HepG2 (cell line): ENCODE results near the gene DNMT3A. TPM values are rescaled to one million over a fixed set of nuclear protein-coding genes. Genes with fewer than 3 reads are reported as not detected.

Source experiments
- ATAC-seq: fragments of 200-7000 bp; cut with Tn5 transposase; 3 replicates; pipeline ENCODE4 v1.9.1; 2020; ENCODE audit warnings: mild to moderate bottlenecking, moderate library complexity
- BruUV-seq: library from RNA; stranded (reverse); fragments of 400-500 nt; replicated peaks from 2 replicates; lab custom pipeline; 2021; lab: Mats Ljungman, UMichigan
- CTCF ChIA-PET: fragments of 300-600 bp; formaldehyde crosslinking; extraction: SDS; loops from one replicate; lab custom pipeline; 2021; ENCODE audit warnings: low total read pairs, inconsistent platforms, low intra/inter-chr PET ratio; lab: Yijun Ruan, JAX
- POLR2A ChIA-PET: fragments of 350-600 bp; sonication (Branson Sonifier 250); formaldehyde crosslinking; loops from one replicate; lab custom pipeline; 2020; ENCODE audit warnings: antibody characterized with exemption, inconsistent platforms; lab: Yijun Ruan, JAX
- DNase-seq: peaks from one replicate; pipeline ENCODE4 v3.0.0-alpha.2; 2015; ENCODE audit warnings: low spot score
- FAIRE-seq: peaks from 3 replicates; lab custom pipeline; 2011; peaks lifted over from hg19 to GRCh38; lab: Jason Lieb, UNC
- H2AFZ ChIP-seq: one replicate; pipeline ENCODE4 v1.6.1; 2011; ENCODE audit warnings: low read length, inconsistent platforms
- H3K27ac ChIP-seq: fragments of 300-600 bp; 3 replicates; pipeline ENCODE4 v1.8.0; 2011; ENCODE audit warnings: mixed run types, mild to moderate bottlenecking, mixed read lengths, low read length, inconsistent platforms; ENCODE audit not compliant: insufficient read depth; ENCODE audit errors: extremely low read length
- H3K27me3 ChIP-seq, 2 experiments: fragments of 200-600 bp in 1 of 2; 2 replicates in 1 of 2; 3 replicates in 1 of 2; pipeline versions ENCODE4 v1.6.0 to v1.8.0; 2011; ENCODE audit warnings: low read length in 2 of 2, mild to moderate bottlenecking in 2 of 2, moderate library complexity in 2 of 2, inconsistent platforms in 1 of 2; ENCODE audit not compliant: insufficient read depth in 2 of 2, control insufficient read depth in 1 of 2
- H3K36me3 ChIP-seq, 2 experiments: fragments of 200-600 bp in 1 of 2; replicated peaks in 1 of 2; 2 replicates in 1 of 2; 3 replicates in 1 of 2; pipeline versions ENCODE4 v1.5.1 to v1.8.0; 2011; ENCODE audit warnings: low read length in 2 of 2, inconsistent platforms in 1 of 2; ENCODE audit not compliant: insufficient read depth in 2 of 2, control insufficient read depth in 1 of 2
- H3K4me1 ChIP-seq: 2 replicates; pipeline ENCODE4 v1.5.1; 2012; ENCODE audit warnings: low read length, inconsistent platforms; ENCODE audit not compliant: insufficient read depth
- H3K4me2 ChIP-seq: 2 replicates; pipeline ENCODE4 v1.6.0; 2011; ENCODE audit warnings: low read depth, low read length, inconsistent platforms
- H3K4me3 ChIP-seq, 3 experiments: fragments of 200-600 bp in 1 of 3; sonication (generic), shearing (Covaris generic) in 1 of 3; replicated peaks in 1 of 3; 2 replicates each; pipeline ENCODE4 v1.5.1; 2011 to 2016; ENCODE audit warnings: low read length in 3 of 3, inconsistent platforms in 2 of 3, low read depth in 2 of 3, mild to moderate bottlenecking in 2 of 3, control low read depth in 1 of 3, mixed read lengths in 1 of 3; ENCODE audit not compliant: insufficient read depth in 1 of 3
- H3K79me2 ChIP-seq: one replicate; pipeline ENCODE4 v1.6.1; 2011; ENCODE audit warnings: low read length, inconsistent platforms; ENCODE audit not compliant: insufficient read depth
- H3K9ac ChIP-seq: 2 replicates; pipeline ENCODE4 v1.6.0; 2011; ENCODE audit warnings: mild to moderate bottlenecking, low read depth, low read length, inconsistent platforms; ENCODE audit not compliant: insufficient read depth
- H3K9me3 ChIP-seq: 2 replicates; pipeline ENCODE4 v1.5.1; 2012; ENCODE audit warnings: mild to moderate bottlenecking, low read length
- H4K20me1 ChIP-seq: 2 replicates; pipeline ENCODE4 v1.6.0; 2011; ENCODE audit warnings: inconsistent platforms, mild to moderate bottlenecking, low read length, moderate library complexity; ENCODE audit not compliant: insufficient read depth
- ATF7 ChIP-seq, 2 experiments: fragments of 450-650 bp in 1 of 2; sonication (generic) in 1 of 2; formaldehyde crosslinking in 1 of 2; IDR thresholded peaks; 2 replicates each; pipeline versions ENCODE4 v1.4.0 to v1.6.1; 2016 to 2020; ENCODE audit warnings: antibody characterized with exemption in 1 of 2, mild to moderate bottlenecking in 1 of 2, missing genetic modification reagents in 1 of 2
- CENPT ChIP-seq: sonication (generic); formaldehyde crosslinking; IDR thresholded peaks from 2 replicates; pipeline ENCODE4 v1.8.0; 2022; ENCODE audit warnings: low read depth, mild to moderate bottlenecking, moderate library complexity, missing genetic modification reagents
- DRAP1 ChIP-seq: IDR thresholded peaks from 2 replicates; pipeline ENCODE4 v1.6.1; 2016; ENCODE audit warnings: missing genetic modification reagents, missing compliant biosample characterization
- EED ChIP-seq: sonication (generic); formaldehyde crosslinking; IDR thresholded peaks from 2 replicates; pipeline ENCODE4 v1.5.0; 2020; ENCODE audit warnings: mild to moderate bottlenecking, missing genetic modification reagents
- ELF1 ChIP-seq: sonication (generic); formaldehyde crosslinking; IDR thresholded peaks from 2 replicates; pipeline ENCODE4 v1.4.0; 2020; ENCODE audit warnings: missing genetic modification reagents
- HMGA1 ChIP-seq: sonication (generic); formaldehyde crosslinking; conservative IDR thresholded peaks from 2 replicates; pipeline ENCODE4 v1.4.0; 2020; ENCODE audit warnings: missing genetic modification reagents
- HNRNPK ChIP-seq: fragments of 200-400 bp; formaldehyde crosslinking; IDR thresholded peaks from 2 replicates; pipeline ENCODE4 v1.6.1; 2018; ENCODE audit warnings: low read length, low read depth, moderate library complexity, mild to moderate bottlenecking; ENCODE audit not compliant: poor library complexity, severe bottlenecking
- KLF11 ChIP-seq: IDR thresholded peaks from 2 replicates; pipeline ENCODE4 v1.6.1; 2016; ENCODE audit warnings: missing compliant biosample characterization
- KMT2B ChIP-seq: IDR thresholded peaks from 2 replicates; pipeline ENCODE4 v1.6.1; 2016; ENCODE audit warnings: missing genetic modification reagents, missing compliant biosample characterization
- ONECUT2 ChIP-seq: sonication (generic); formaldehyde crosslinking; IDR thresholded peaks from 2 replicates; pipeline ENCODE4 v1.4.0; 2020; ENCODE audit warnings: missing genetic modification reagents
- PCBP1 ChIP-seq: fragments of 200-400 bp; formaldehyde crosslinking; IDR thresholded peaks from 2 replicates; pipeline ENCODE4 v1.6.1; 2017; ENCODE audit warnings: mild to moderate bottlenecking, low read depth, low read length, borderline replicate concordance
- PRDM15 ChIP-seq: sonication (generic); formaldehyde crosslinking; IDR thresholded peaks from 2 replicates; pipeline ENCODE4 v1.4.0; 2020; ENCODE audit warnings: missing genetic modification reagents
- REPIN1 ChIP-seq: sonication (generic); formaldehyde crosslinking; IDR thresholded peaks from 2 replicates; pipeline ENCODE4 v1.8.0; 2022; ENCODE audit warnings: missing genetic modification reagents, low read depth, mild to moderate bottlenecking, borderline replicate concordance
- REXO4 ChIP-seq: sonication (generic); formaldehyde crosslinking; IDR thresholded peaks from 2 replicates; pipeline ENCODE4 v1.8.0; 2022; ENCODE audit warnings: missing genetic modification reagents, mild to moderate bottlenecking, borderline replicate concordance
- SALL2 ChIP-seq: sonication (generic); formaldehyde crosslinking; IDR thresholded peaks from 2 replicates; pipeline ENCODE4 v1.8.1; 2023; ENCODE audit warnings: mild to moderate bottlenecking, missing genetic modification reagents, inconsistent platforms
- SRSF1 ChIP-seq: fragments of 200-400 bp; formaldehyde crosslinking; optimal IDR thresholded peaks from 2 replicates; pipeline ENCODE3; 2017; ENCODE audit warnings: mild to moderate bottlenecking, low read depth, low read length, moderate library complexity
- ZNF383 ChIP-seq: sonication (generic); formaldehyde crosslinking; IDR thresholded peaks from 2 replicates; pipeline ENCODE4 v1.4.0; 2020; ENCODE audit warnings: missing genetic modification reagents, mild to moderate bottlenecking, borderline replicate concordance
- ZNF570 ChIP-seq: sonication (generic); formaldehyde crosslinking; IDR thresholded peaks from 2 replicates; pipeline ENCODE4 v1.4.0; 2020; ENCODE audit warnings: mild to moderate bottlenecking, missing genetic modification reagents, borderline replicate concordance
- ZNF709 ChIP-seq: sonication (generic); formaldehyde crosslinking; IDR thresholded peaks from 2 replicates; pipeline ENCODE4 v1.5.0; 2020; ENCODE audit warnings: mild to moderate bottlenecking, missing genetic modification reagents
- WGBS: methylation state at CpG from one replicate; pipeline ENCODE4 v1.1.6; 2017; ENCODE audit warnings: low lambda C conversion rate; 5-methylcytosine and 5-hydroxymethylcytosine counted together
- in situ Hi-C: cut with HindIII; loops from 2 replicates; pipeline ENCODE4 v1.10.0; 2017; ENCODE audit warnings: low pct_unique_long_range_greater_than_20kb; ENCODE audit not compliant: extremely low pct_ligation_motif_present
- intact Hi-C: fragments of 100-400 bp; cut with micrococcal nuclease; formaldehyde crosslinking; loops from one replicate; pipeline ENCODE4 v1.10.0; 2022; ENCODE audit not compliant: unreplicated experiment
- polyA plus RNA-seq, 8 experiments: library from polyadenylated mRNA; depleted of rRNA in 3 of 8; stranded (reverse) in 7 of 8; unstranded in 1 of 8; fragments of >200 nt; fragmentation: Illumina TruSeq in 4 of 8; extraction: Trizol in 4 of 8; gene quantifications; 2 replicates each; pipeline versions ENCODE4 v1.2.1 to v1.2.3, GENCODE V29; 2011 to 2016; ENCODE audit warnings: low read depth in 4 of 8, missing spikeins in 1 of 8, mixed read lengths in 1 of 8; ENCODE audit not compliant: insufficient read depth in 1 of 8
- total RNA-seq, 5 experiments: library from RNA; depleted of rRNA; stranded (reverse); fragments of >200 nt; fragmentation: Illumina TruSeq; extraction: Trizol; gene quantifications; 2 replicates each; pipeline ENCODE4 v1.2.3, GENCODE V29; 2016; ENCODE audit warnings: low read depth in 1 of 5

The DNMT3A gene
- total and polyA plus RNA-seq, 2 of the 13 experiments (the other 11 are each of a cell fraction or from before 2014, with no cell fraction given): 14.7 to 29.1 TPM

GRCh38 chr2:25314514-25315315, 27.0 kb downstream of the DNMT3A start:
- ATAC-seq (peak; percentile 27), DNase-seq (peak; percentile 41), FAIRE-seq (no peak)
- BruUV-seq: no TSS peak
- no peaks in the 10 kb centered on the region for H3K27me3 ChIP-seq
- peak overlapping the region in 1 of 3 experiments; percentile 25; a peak in 1 of 6 replicates for H3K4me3 ChIP-seq
- POLR2A ChIA-PET: interaction anchor here (0.7 kb wide), 1 partner anchor 21 kb away, joined by 4 read pairs; no protein-coding TSS in a partner anchor
- intact Hi-C loops (no loop called here), in situ Hi-C loops (no loop called here)
- H3K79me2 ChIP-seq: no peaks in the 10 kb centered on the region
- 0 out of 2 replicates have a peak overlapping the region, but pooled peaks have one; percentile 29 for H3K9ac ChIP-seq
- H3K36me3 ChIP-seq: no peaks in the 10 kb centered on the region
- H3K9me3 ChIP-seq: no peaks in the 10 kb centered on the region
- peaks cover 20% of the 10 kb centered on the region for H3K4me1 ChIP-seq
- CTCF ChIA-PET: no interaction called here
- no peaks in the 10 kb centered on the region for H4K20me1 ChIP-seq
- H3K27ac ChIP-seq: no peak overlapping the region
- peak overlapping the region; percentile 32; the same call in 1 of the 2 replicates for H3K4me2 ChIP-seq
- 53% methylated on average over 13 of the region's 13 CpGs for WGBS
- H2AFZ ChIP-seq: no peak overlapping the region
- TF ChIP-seq SALL2 (CRISPR knock-in tag): no peak
- TF ChIP-seq PRDM15: peak; percentile 96
- TF ChIP-seq ZNF570 (CRISPR knock-in tag): no peak
- 0 out of 2 replicates have a peak, but pooled peaks have one; percentile 47 for TF ChIP-seq PCBP1
- TF ChIP-seq KLF11 (CRISPR knock-in tag): no peak
- no peak for TF ChIP-seq ZNF383 (CRISPR knock-in tag)
- TF ChIP-seq KMT2B: no peak
- TF ChIP-seq DRAP1 (CRISPR knock-in tag): no peak
- TF ChIP-seq HNRNPK: no peak
- 0 out of 2 replicates have a peak, but pooled peaks have one; percentile 23 for TF ChIP-seq EED (CRISPR knock-in tag)
- TF ChIP-seq REXO4 (CRISPR knock-in tag): no peak
- TF ChIP-seq ONECUT2: no peak
- no peak for TF ChIP-seq REPIN1 (CRISPR knock-in tag)
- no peak for TF ChIP-seq ZNF709 (CRISPR knock-in tag)
- no peak for TF ChIP-seq ATF7 (IDR thresholded peaks at IDR 0.05)
- no peak for TF ChIP-seq ATF7 (CRISPR knock-in tag; IDR thresholded peaks at IDR 0.05)
- no peak for TF ChIP-seq HMGA1
- no peak for TF ChIP-seq CENPT (CRISPR knock-in tag)
- TF ChIP-seq SRSF1: no peak
- TF ChIP-seq ELF1: peak; percentile 42; the same call in 1 of the 2 replicates
